A673 (cell line): Measurements from ENCODE around the gene NOS3.

ENCODE experiments used
- EZH2 ChIP-seq: fragments of 200-600 bp; sonication (generic); IDR thresholded peaks from 2 replicates; pipeline ENCODE4 v1.6.1; 2017; ENCODE audit warnings: borderline replicate concordance, low read depth, mild to moderate bottlenecking, mixed read lengths, antibody characterized with exemption, low read length; ENCODE audit not compliant: poor library complexity, severe bottlenecking
- TF ChIP-seq, protein P1 (sequence below): fragments of 300-800, 200-600 bp; sonication (generic); conservative IDR thresholded peaks from 2 replicates; pipeline ENCODE4 v1.5.1; 2017; ENCODE audit warnings: low read depth, mild to moderate bottlenecking, antibody characterized with exemption, low read length, moderate library complexity, mixed read lengths

- TF ChIP-seq, protein P1, sequence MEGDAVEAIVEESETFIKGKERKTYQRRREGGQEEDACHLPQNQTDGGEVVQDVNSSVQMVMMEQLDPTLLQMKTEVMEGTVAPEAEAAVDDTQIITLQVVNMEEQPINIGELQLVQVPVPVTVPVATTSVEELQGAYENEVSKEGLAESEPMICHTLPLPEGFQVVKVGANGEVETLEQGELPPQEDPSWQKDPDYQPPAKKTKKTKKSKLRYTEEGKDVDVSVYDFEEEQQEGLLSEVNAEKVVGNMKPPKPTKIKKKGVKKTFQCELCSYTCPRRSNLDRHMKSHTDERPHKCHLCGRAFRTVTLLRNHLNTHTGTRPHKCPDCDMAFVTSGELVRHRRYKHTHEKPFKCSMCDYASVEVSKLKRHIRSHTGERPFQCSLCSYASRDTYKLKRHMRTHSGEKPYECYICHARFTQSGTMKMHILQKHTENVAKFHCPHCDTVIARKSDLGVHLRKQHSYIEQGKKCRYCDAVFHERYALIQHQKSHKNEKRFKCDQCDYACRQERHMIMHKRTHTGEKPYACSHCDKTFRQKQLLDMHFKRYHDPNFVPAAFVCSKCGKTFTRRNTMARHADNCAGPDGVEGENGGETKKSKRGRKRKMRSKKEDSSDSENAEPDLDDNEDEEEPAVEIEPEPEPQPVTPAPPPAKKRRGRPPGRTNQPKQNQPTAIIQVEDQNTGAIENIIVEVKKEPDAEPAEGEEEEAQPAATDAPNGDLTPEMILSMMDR = no peak
- no peak for TF ChIP-seq EZH2
Measured at GRCh38 chr7:151047976-151048815, 57.4 kb downstream of the NOS3 start, which contains the start of gene ASIC3.
